ENCODE results near the gene GTF2IRD2.
"Not testable (repeated sequence)": the region's sequence is repeated elsewhere in the genome, so short reads cannot be mapped to it uniquely, and the experiment has no call there.

- not testable (repeated sequence) for TF ChIP-seq CTCF (IDR thresholded peaks at IDR 0.05; ENCODE audit: borderline replicate concordance, extremely low read depth, low read length, poor library complexity, severe bottlenecking); EZH2 (IDR thresholded peaks at IDR 0.05; ENCODE audit: borderline replicate concordance, low read depth, low read length, severe bottlenecking)
These were observed 23.5 kb upstream of the GTF2IRD2 start for GRCh38 chr7:74874748-74875512.
